Spleen (tissue), 10 donors: ENCODE measurements around the gene SBK2. TPM values are rescaled to one million over a fixed set of nuclear protein-coding genes. Genes with fewer than 3 reads are reported as not detected.

Experiments
- polyA plus RNA-seq, 3 donors: library from polyadenylated mRNA; stranded (reverse); fragments of 200-250 nt; gene quantifications; one replicate each; pipeline ENCODE4 v1.2.1, GENCODE V29; 2013
- total RNA-seq, 7 donors: library from RNA; depleted of rRNA in 3 of 7; stranded (reverse); fragments of >200 nt in 3 of 7; fragmentation: NEBNext Ultra II Directional in 4 of 7; extraction: Animal tissue kit (Norgen Biotek cat#: 25700) in 4 of 7; gene quantifications; one replicate each; pipeline versions ENCODE4 v1.1.0 to v1.2.1, GENCODE V29; 2016 to 2021
- donor health status: healthy with polysubstance abuse.
- donor health status: DM: no; HTN: no; CAD: no; lungs with moderate emphysema.
- donor health status: DM: no; HTN: no; CAD: no.
- donor health status: Bipolar disorder and iron deficiency.
- donor health status: healthy.
- donor health status: DM: no; HTN: no; CAD: no.
- donor health status: DM: yes; HTN: yes; CAD: no.

SBK2 gene
- total and polyA plus RNA-seq, 10 donors = not detected

Other genes starting within 250 kb of the SBK2 start
- gene TMEM150B, start 211.8 kb downstream of the SBK2 start, total RNA-seq = 10 to 100 TPM in 3 of 7 donors, 1 to 10 TPM in 4; 5.6 to 34.1 (median 9.9) TPM
- 1 to 10 TPM; 1.7 to 6.5 (median 4.1) TPM for gene TMEM150B, start 211.8 kb downstream of the SBK2 start, polyA plus RNA-seq
- gene KMT5C, start 197.3 kb downstream of the SBK2 start, total RNA-seq = 10 to 100 TPM; 10.5 to 18.1 (median 12.8) TPM
- 10 to 100 TPM in 1 of 3 donors, 1 to 10 TPM in 2; 5.7 to 12.2 (median 7.8) TPM for gene KMT5C, start 197.3 kb downstream of the SBK2 start, polyA plus RNA-seq
- gene COX6B2, start 182.4 kb downstream of the SBK2 start, total RNA-seq = 1 to 10 TPM in 1 of 7 donors, under 1 TPM in 4, not detected in 2; 0.30 to 1.6 (median 0.63) TPM
- gene COX6B2, start 182.4 kb downstream of the SBK2 start, polyA plus RNA-seq = under 1 TPM in 2 of 3 donors, not detected in 1; 0.06 to 0.08 TPM
- not detected for gene GARIN5B, start 173.9 kb downstream of the SBK2 start, total RNA-seq
- not detected for gene GARIN5B, start 173.9 kb downstream of the SBK2 start, polyA plus RNA-seq
- under 1 TPM in 1 of 7 donors, not detected in 6; 0.23 TPM for gene IL11, start 166.7 kb downstream of the SBK2 start, total RNA-seq
- gene IL11, start 166.7 kb downstream of the SBK2 start, polyA plus RNA-seq = under 1 TPM in 2 of 3 donors, not detected in 1; 0.04 to 0.06 TPM
- not detected for gene TMEM190, start 160.3 kb downstream of the SBK2 start, total RNA-seq
- under 1 TPM in 1 of 3 donors, not detected in 2; 0.20 TPM for gene TMEM190, start 160.3 kb downstream of the SBK2 start, polyA plus RNA-seq
- gene TMEM238, start 152.8 kb downstream of the SBK2 start, total RNA-seq = 1 to 10 TPM; 3.7 to 8.8 (median 5.0) TPM
- gene TMEM238, start 152.8 kb downstream of the SBK2 start, polyA plus RNA-seq = under 1 TPM in 2 of 3 donors, not detected in 1; 0.17 to 0.32 TPM
- 1,000 to 10,000 TPM in 5 of 7 donors, 100 to 1,000 TPM in 2; 581 to 2,029 (median 1,447) TPM for gene RPL28, start 151.2 kb downstream of the SBK2 start, total RNA-seq
- 1,000 to 10,000 TPM; 3,566 to 4,833 (median 4,082) TPM for gene RPL28, start 151.2 kb downstream of the SBK2 start, polyA plus RNA-seq
- gene UBE2S, start 129.3 kb downstream of the SBK2 start, total RNA-seq = 10 to 100 TPM; 14.4 to 40.8 (median 23.8) TPM
- 10 to 100 TPM in 2 of 3 donors, 1 to 10 TPM in 1; 4.9 to 18.7 (median 11.8) TPM for gene UBE2S, start 129.3 kb downstream of the SBK2 start, polyA plus RNA-seq
- under 1 TPM in 1 of 7 donors, not detected in 6; 0.27 TPM for gene SHISA7, start 93.8 kb downstream of the SBK2 start, total RNA-seq
- gene SHISA7, start 93.8 kb downstream of the SBK2 start, polyA plus RNA-seq = under 1 TPM in 1 of 3 donors, not detected in 2; 0.03 TPM
- 10 to 100 TPM; 38.6 to 85.0 (median 54.5) TPM for gene ISOC2, start 75.5 kb downstream of the SBK2 start, total RNA-seq
- gene ISOC2, start 75.5 kb downstream of the SBK2 start, polyA plus RNA-seq = 10 to 100 TPM; 55.6 to 98.7 (median 64.5) TPM
- gene C19orf85, start 72.4 kb downstream of the SBK2 start, total RNA-seq = not detected
- gene C19orf85, start 72.4 kb downstream of the SBK2 start, polyA plus RNA-seq = not detected
- 10 to 100 TPM in 3 of 7 donors, 1 to 10 TPM in 4; 4.4 to 13.6 (median 9.7) TPM for gene ZNF628, start 60.5 kb downstream of the SBK2 start, total RNA-seq
- gene ZNF628, start 60.5 kb downstream of the SBK2 start, polyA plus RNA-seq = 1 to 10 TPM; 1.4 to 8.2 (median 1.7) TPM
- 10 to 100 TPM in 1 of 7 donors, 1 to 10 TPM in 6; 1.9 to 10.3 (median 6.9) TPM for gene NAT14, start 51.9 kb downstream of the SBK2 start, total RNA-seq
- gene NAT14, start 51.9 kb downstream of the SBK2 start, polyA plus RNA-seq = 10 to 100 TPM; 13.8 to 17.7 (median 15.5) TPM
- gene SSC5D, start 48.7 kb downstream of the SBK2 start, total RNA-seq = 10 to 100 TPM; 11.0 to 30.6 (median 24.1) TPM
- 1 to 10 TPM in 2 of 3 donors, under 1 TPM in 1; 0.61 to 7.4 (median 2.5) TPM for gene SSC5D, start 48.7 kb downstream of the SBK2 start, polyA plus RNA-seq
- not detected for gene SBK3, start 8.4 kb upstream of the SBK2 start, total RNA-seq
- gene SBK3, start 8.4 kb upstream of the SBK2 start, polyA plus RNA-seq = not detected
- 10 to 100 TPM in 2 of 7 donors, 1 to 10 TPM in 4, under 1 TPM in 1; 0.72 to 10.6 (median 6.5) TPM for gene ZNF579, start 43.7 kb upstream of the SBK2 start, total RNA-seq
- 1 to 10 TPM; 2.8 to 6.9 (median 3.4) TPM for gene ZNF579, start 43.7 kb upstream of the SBK2 start, polyA plus RNA-seq
- 10 to 100 TPM in 5 of 7 donors, 1 to 10 TPM in 2; 7.6 to 17.3 (median 11.4) TPM for gene FIZ1, start 62.4 kb upstream of the SBK2 start, total RNA-seq
- gene FIZ1, start 62.4 kb upstream of the SBK2 start, polyA plus RNA-seq = 10 to 100 TPM in 1 of 3 donors, 1 to 10 TPM in 2; 5.1 to 11.5 (median 7.8) TPM
- 10 to 100 TPM; 19.7 to 42.5 (median 23.9) TPM for gene ZNF524, start 63.2 kb upstream of the SBK2 start, total RNA-seq
- 10 to 100 TPM; 33.3 to 57.8 (median 39.2) TPM for gene ZNF524, start 63.2 kb upstream of the SBK2 start, polyA plus RNA-seq
- gene ZNF865, start 68.5 kb upstream of the SBK2 start, total RNA-seq = 10 to 100 TPM; 12.2 to 23.3 (median 17.8) TPM
- 10 to 100 TPM in 1 of 3 donors, 1 to 10 TPM in 2; 4.8 to 10.4 (median 5.3) TPM for gene ZNF865, start 68.5 kb upstream of the SBK2 start, polyA plus RNA-seq
- 1 to 10 TPM; 4.0 to 10.0 (median 7.1) TPM for gene ZNF784, start 87.4 kb upstream of the SBK2 start, total RNA-seq
- 1 to 10 TPM; 3.3 to 7.6 (median 5.6) TPM for gene ZNF784, start 87.4 kb upstream of the SBK2 start, polyA plus RNA-seq
- gene ZNF580, start 103.9 kb upstream of the SBK2 start, total RNA-seq = 10 to 100 TPM; 25.4 to 58.7 (median 31.7) TPM
- gene ZNF580, start 103.9 kb upstream of the SBK2 start, polyA plus RNA-seq = 10 to 100 TPM; 18.9 to 36.7 (median 33.3) TPM
- gene ZNF581, start 106.5 kb upstream of the SBK2 start, total RNA-seq = 10 to 100 TPM; 21.4 to 34.9 (median 27.2) TPM
- 10 to 100 TPM; 39.8 to 46.5 (median 43.6) TPM for gene ZNF581, start 106.5 kb upstream of the SBK2 start, polyA plus RNA-seq
- gene CCDC106, start 111.1 kb upstream of the SBK2 start, total RNA-seq = 10 to 100 TPM; 11.9 to 23.4 (median 14.4) TPM
- 10 to 100 TPM; 26.7 to 40.1 (median 37.8) TPM for gene CCDC106, start 111.1 kb upstream of the SBK2 start, polyA plus RNA-seq
- gene U2AF2, start 117.9 kb upstream of the SBK2 start, total RNA-seq = 100 to 1,000 TPM; 109 to 218 (median 176) TPM
- gene U2AF2, start 117.9 kb upstream of the SBK2 start, polyA plus RNA-seq = 100 to 1,000 TPM in 1 of 3 donors, 10 to 100 TPM in 2; 67.2 to 190 (median 85.5) TPM
- gene EPN1, start 138.1 kb upstream of the SBK2 start, total RNA-seq = 100 to 1,000 TPM; 100 to 166 (median 129) TPM
- 100 to 1,000 TPM in 1 of 3 donors, 10 to 100 TPM in 2; 36.8 to 115 (median 42.6) TPM for gene EPN1, start 138.1 kb upstream of the SBK2 start, polyA plus RNA-seq
- not detected for gene NLRP9, start 201.3 kb upstream of the SBK2 start, total RNA-seq
- not detected for gene NLRP9, start 201.3 kb upstream of the SBK2 start, polyA plus RNA-seq
- gene RFPL4A, start 222.0 kb upstream of the SBK2 start, total RNA-seq = not detected
- gene RFPL4A, start 222.0 kb upstream of the SBK2 start, polyA plus RNA-seq = not detected
- gene RFPL4AL1, start 232.0 kb upstream of the SBK2 start, total RNA-seq = not detected
- gene RFPL4AL1, start 232.0 kb upstream of the SBK2 start, polyA plus RNA-seq = not detected